Smooth muscle cell (in vitro differentiated cells): ENCODE data around the gene ELOA. TPM values are rescaled to one million over a fixed set of nuclear protein-coding genes. Genes with fewer than 3 reads are reported as not detected.
A peak's percentile ranks its signal among the peaks of the same experiment; 100 is the strongest.

ENCODE experiments used
- DNase-seq: peaks from one replicate; lab custom pipeline; 2025; ENCODE audit not compliant: unreplicated experiment; lab: John Stamatoyannopoulos, UW
- H2AFZ ChIP-seq: fragments of 200-600 bp; sonication (generic); 2 replicates; pipeline ENCODE4 v1.6.0; 2016; ENCODE audit warnings: antibody characterized with exemption, low read depth, mild to moderate bottlenecking
- H3F3A ChIP-seq: fragments of 200-600 bp; sonication (generic); 2 replicates; pipeline ENCODE4 v1.6.0; 2017; ENCODE audit warnings: antibody characterized with exemption, low read depth
- H3K27ac ChIP-seq: fragments of 200-600 bp; sonication (generic); 2 replicates; pipeline ENCODE4 v1.5.1; 2016; ENCODE audit warnings: low read depth, mild to moderate bottlenecking
- H3K27me3 ChIP-seq: fragments of 200-600 bp; sonication (generic); 2 replicates; pipeline ENCODE4 v1.6.1; 2016; ENCODE audit warnings: low read depth, mild to moderate bottlenecking
- H3K36me3 ChIP-seq: fragments of 200-600 bp; sonication (generic); 2 replicates; pipeline ENCODE4 v1.5.1; 2016; ENCODE audit warnings: low read depth
- H3K4me1 ChIP-seq: fragments of 200-600 bp; sonication (generic); 2 replicates; pipeline ENCODE4 v1.5.1; 2016; ENCODE audit warnings: low read depth
- H3K4me2 ChIP-seq: fragments of 200-600 bp; sonication (generic); 2 replicates; pipeline ENCODE4 v1.6.0; 2016; ENCODE audit warnings: mild to moderate bottlenecking
- H3K4me3 ChIP-seq: fragments of 200-600 bp; sonication (generic); 2 replicates; pipeline ENCODE4 v1.5.1; 2016; ENCODE audit warnings: mild to moderate bottlenecking
- H3K79me2 ChIP-seq: fragments of 200-600 bp; sonication (generic); 2 replicates; pipeline ENCODE4 v1.6.0; 2016; ENCODE audit warnings: low read depth, mild to moderate bottlenecking
- H3K9ac ChIP-seq: fragments of 200-600 bp; sonication (generic); 2 replicates; pipeline ENCODE4 v1.6.0; 2016; ENCODE audit warnings: low read depth
- H3K9me3 ChIP-seq: fragments of 200-600 bp; sonication (generic); replicated peaks from 2 replicates; pipeline ENCODE4 v1.5.1; 2016; ENCODE audit warnings: low read depth
- H4K20me1 ChIP-seq: fragments of 200-600 bp; sonication (generic); 2 replicates; pipeline ENCODE4 v1.6.0; 2016; ENCODE audit warnings: low read depth
- WGBS: methylation state at CpG from one replicate; pipeline ENCODE4 v1.1.7; 2016; ENCODE audit warnings: low lambda C conversion rate; 5-methylcytosine and 5-hydroxymethylcytosine counted together
- polyA plus RNA-seq: library from polyadenylated mRNA; unstranded; fragments of >200 nt; fragmentation: Nextera tagmentation; extraction: Ambion mirVana; gene quantifications from 2 replicates; pipeline ENCODE4 v1.2.1, GENCODE V29; 2016
- total RNA-seq: library from RNA; depleted of rRNA; stranded (reverse); fragments of >200 nt; gene quantifications from 2 replicates; pipeline ENCODE4 v1.2.3, GENCODE V29; 2014
- TF ChIP-seq, protein P1 (sequence below): fragments of 200-600 bp; sonication (generic); IDR thresholded peaks from 2 replicates; pipeline ENCODE4 v1.5.1; 2017; ENCODE audit warnings: borderline replicate concordance, mild to moderate bottlenecking, antibody characterized with exemption; ENCODE audit not compliant: insufficient read depth, poor library complexity, severe bottlenecking

The ELOA gene
- total and polyA plus RNA-seq, 2 experiments from 2014 or later = 28.1 to 33.4 TPM

- DNase-seq = no peak
- 93% methylated on average over 9 of the region's 12 CpGs for WGBS
- H3K27me3 ChIP-seq = no peaks in the 10 kb centered on the region
- H3K4me2 ChIP-seq = peak overlapping the region; percentile 98
- no peaks in the 10 kb centered on the region for H3K79me2 ChIP-seq
- H2AFZ ChIP-seq = no peak overlapping the region
- H3K9me3 ChIP-seq = no peaks in the 10 kb centered on the region
- H3K4me3 ChIP-seq = peak overlapping the region; percentile 85
- H3K4me1 ChIP-seq = peaks cover 5% of the 10 kb centered on the region
- TF ChIP-seq, protein P1, sequence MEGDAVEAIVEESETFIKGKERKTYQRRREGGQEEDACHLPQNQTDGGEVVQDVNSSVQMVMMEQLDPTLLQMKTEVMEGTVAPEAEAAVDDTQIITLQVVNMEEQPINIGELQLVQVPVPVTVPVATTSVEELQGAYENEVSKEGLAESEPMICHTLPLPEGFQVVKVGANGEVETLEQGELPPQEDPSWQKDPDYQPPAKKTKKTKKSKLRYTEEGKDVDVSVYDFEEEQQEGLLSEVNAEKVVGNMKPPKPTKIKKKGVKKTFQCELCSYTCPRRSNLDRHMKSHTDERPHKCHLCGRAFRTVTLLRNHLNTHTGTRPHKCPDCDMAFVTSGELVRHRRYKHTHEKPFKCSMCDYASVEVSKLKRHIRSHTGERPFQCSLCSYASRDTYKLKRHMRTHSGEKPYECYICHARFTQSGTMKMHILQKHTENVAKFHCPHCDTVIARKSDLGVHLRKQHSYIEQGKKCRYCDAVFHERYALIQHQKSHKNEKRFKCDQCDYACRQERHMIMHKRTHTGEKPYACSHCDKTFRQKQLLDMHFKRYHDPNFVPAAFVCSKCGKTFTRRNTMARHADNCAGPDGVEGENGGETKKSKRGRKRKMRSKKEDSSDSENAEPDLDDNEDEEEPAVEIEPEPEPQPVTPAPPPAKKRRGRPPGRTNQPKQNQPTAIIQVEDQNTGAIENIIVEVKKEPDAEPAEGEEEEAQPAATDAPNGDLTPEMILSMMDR = no peak
- H4K20me1 ChIP-seq = no peaks in the 10 kb centered on the region
- no peak overlapping the region for H3K9ac ChIP-seq
- H3K27ac ChIP-seq = peak overlapping the region; percentile 84
- H3F3A ChIP-seq = peaks cover 17% of the 10 kb centered on the region
- no peaks in the 10 kb centered on the region for H3K36me3 ChIP-seq
Measured at GRCh38 chr1:23798662-23799142, 55.4 kb downstream of the ELOA start.

DNA sequence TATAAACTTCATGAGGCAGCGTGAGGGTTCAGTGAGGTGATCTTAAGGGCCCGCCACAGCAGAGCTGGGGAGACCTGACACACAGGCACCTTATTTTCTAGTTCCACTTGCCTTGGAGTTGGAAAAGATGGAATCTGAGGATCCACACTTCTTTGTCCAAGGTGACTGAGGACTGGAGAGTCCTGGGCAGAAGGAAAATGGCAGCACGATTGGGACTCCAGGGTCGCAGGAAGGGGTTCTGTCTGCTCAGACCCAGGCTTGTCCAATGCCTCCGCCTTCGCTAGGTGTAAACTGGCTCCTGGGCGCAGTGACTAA is 55.9 kb downstream of the ELOA start:
- H3K36me3 ChIP-seq = no peaks in the 10 kb centered on the region
- H3K79me2 ChIP-seq = no peaks in the 10 kb centered on the region
- H3K4me2 ChIP-seq = peak overlapping the region; percentile 98
- H3K4me3 ChIP-seq = peak overlapping the region; percentile 85
- H3K27ac ChIP-seq = peak overlapping the region; percentile 84
- peaks cover 5% of the 10 kb centered on the region for H3K4me1 ChIP-seq
- H3K9me3 ChIP-seq = no peaks in the 10 kb centered on the region
- peaks cover 17% of the 10 kb centered on the region for H3F3A ChIP-seq
- H2AFZ ChIP-seq = no peak overlapping the region
- no peak overlapping the region for H3K9ac ChIP-seq
- DNase-seq = no peak
- 56% methylated on average over 7 of the region's 7 CpGs for WGBS
- no peaks in the 10 kb centered on the region for H4K20me1 ChIP-seq
- TF ChIP-seq, protein P1 = no peak
- no peaks in the 10 kb centered on the region for H3K27me3 ChIP-seq

DNA sequence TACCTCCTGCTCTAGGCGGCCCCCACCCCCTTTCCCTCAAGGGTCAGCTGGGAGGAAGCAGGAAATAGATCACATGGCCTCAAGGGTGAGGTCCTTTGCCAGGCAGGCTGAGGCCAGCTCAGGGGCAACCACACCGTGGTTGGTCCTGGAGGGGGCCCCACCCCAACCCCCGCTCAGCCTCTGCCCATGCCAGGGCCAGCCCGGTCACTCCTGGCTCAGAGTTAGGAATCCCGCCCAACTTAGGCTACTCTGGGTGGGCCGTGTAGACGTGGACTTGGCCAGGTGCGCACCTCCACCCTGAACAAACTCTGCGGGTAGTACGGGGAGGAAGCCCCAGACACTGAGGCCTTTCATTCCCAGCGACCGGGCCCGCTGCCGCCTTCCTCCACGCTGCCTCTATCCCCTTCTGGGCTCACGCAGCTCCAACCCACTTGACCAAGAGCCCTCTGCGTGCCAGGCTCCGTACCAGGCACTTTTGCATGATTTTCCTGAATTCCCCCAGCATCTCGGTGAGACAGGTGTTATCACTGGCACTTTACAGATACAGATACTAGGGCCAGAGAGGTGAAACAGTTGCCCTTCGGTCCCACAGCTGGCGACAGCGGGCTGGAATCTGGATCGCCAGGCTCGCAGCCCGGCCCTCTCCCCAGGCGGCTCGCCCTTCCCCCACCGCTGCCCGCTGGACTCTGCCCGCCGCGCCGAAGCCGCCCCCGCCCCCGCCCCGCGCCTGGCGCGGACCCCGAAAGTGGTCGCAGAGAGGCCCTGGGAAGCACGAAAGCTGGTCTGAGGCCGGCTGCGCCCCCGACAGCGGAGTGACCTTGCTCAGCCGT is 56.5 kb downstream of the ELOA start:
- Histone ChIP-seq H3K27ac (peak overlapping the region; percentile 84), H4K20me1 (no peaks in the 10 kb centered on the region), H3F3A (peaks cover 17% of the 10 kb centered on the region), H3K9me3 (no peaks in the 10 kb centered on the region), H3K79me2 (no peaks in the 10 kb centered on the region), H3K4me2 (peak overlapping the region; percentile 98), H3K4me3 (peak overlapping the region; percentile 85), H3K9ac (peak overlapping the region; percentile 89), H3K27me3 (no peaks in the 10 kb centered on the region), H3K36me3 (no peaks in the 10 kb centered on the region), H3K4me1 (peaks cover 5% of the 10 kb centered on the region), H2AFZ (no peak overlapping the region)
- TF ChIP-seq, protein P1 = no peak
- DNase-seq = no peak
- 2% methylated on average over 44 of the region's 48 CpGs for WGBS
